Thyroid gland (tissue), 4 donors: ENCODE data around the gene NRSN2. TPM values are rescaled to one million over a fixed set of nuclear protein-coding genes. Genes with fewer than 3 reads are reported as not detected.

Source experiments
- DNase-seq, 2 donors: peaks; one replicate each; pipeline ENCODE4 v3.0.0-alpha.2; 2019
- H3K27ac ChIP-seq, 3 donors: fragments of 200-600 bp; sonication (generic); 1 replicate in 2 of 3; 2 replicates in 1 of 3; pipeline ENCODE4 v1.5.1; 2016 to 2019; ENCODE audit warnings: mild to moderate bottlenecking in 1 of 3, moderate library complexity in 1 of 3
- H3K27me3 ChIP-seq: fragments of 200-600 bp; sonication (generic); one replicate; pipeline ENCODE4 v1.5.1; 2019
- H3K36me3 ChIP-seq, 2 donors: fragments of 200-600 bp; sonication (generic); one replicate each; pipeline ENCODE4 v1.5.1; 2016 to 2019
- H3K4me1 ChIP-seq, 2 donors: fragments of 200-600 bp; sonication (generic); one replicate each; pipeline ENCODE4 v1.5.1; 2017 to 2019
- H3K4me3 ChIP-seq, 3 donors: fragments of 200-600 bp; sonication (generic); replicated peaks in 1 of 3; 1 replicate in 2 of 3; 2 replicates in 1 of 3; pipeline ENCODE4 v1.5.1; 2016; ENCODE audit warnings: mild to moderate bottlenecking in 1 of 3
- H3K9me3 ChIP-seq: fragments of 200-600 bp; sonication (generic); one replicate; pipeline ENCODE4 v1.5.1; 2017
- POLR2A ChIP-seq, 2 donors: fragments of 450-650 bp; IDR thresholded peaks; one replicate each; pipeline ENCODE4 v1.6.1; 2017; ENCODE audit warnings: antibody characterized with exemption in 2 of 2, mild to moderate bottlenecking in 2 of 2, moderate library complexity in 1 of 2
- WGBS, 2 donors: methylation state at CpG; one replicate each; pipeline ENCODE4 v1.1.5; 2017; 5-methylcytosine and 5-hydroxymethylcytosine counted together
- intact Hi-C: fragments of 100-400 bp; cut with DNase I; formaldehyde crosslinking; loops from one replicate; pipeline ENCODE4 v1.15.1; 2023
- total RNA-seq, 4 donors: library from RNA; depleted of rRNA; stranded (reverse); fragments of >200 nt; gene quantifications; one replicate each; pipeline ENCODE4 v1.2.3, GENCODE V29; 2016
- TF ChIP-seq, protein P1 (sequence below), 6 experiments: fragments of 200-600 bp in 3 of 6; fragments of 450-650 bp in 3 of 6; sonication (generic) in 3 of 6; IDR thresholded peaks; one replicate each; pipeline ENCODE4 v1.5.1; 2016 to 2019; ENCODE audit warnings: antibody characterized with exemption in 6 of 6, mild to moderate bottlenecking in 2 of 6, inconsistent platforms in 1 of 6, moderate library complexity in 1 of 6

Gene NRSN2
- total RNA-seq, 4 donors from 2014 or later: 29.8 to 56.7 (median 42.4) TPM

DNA sequence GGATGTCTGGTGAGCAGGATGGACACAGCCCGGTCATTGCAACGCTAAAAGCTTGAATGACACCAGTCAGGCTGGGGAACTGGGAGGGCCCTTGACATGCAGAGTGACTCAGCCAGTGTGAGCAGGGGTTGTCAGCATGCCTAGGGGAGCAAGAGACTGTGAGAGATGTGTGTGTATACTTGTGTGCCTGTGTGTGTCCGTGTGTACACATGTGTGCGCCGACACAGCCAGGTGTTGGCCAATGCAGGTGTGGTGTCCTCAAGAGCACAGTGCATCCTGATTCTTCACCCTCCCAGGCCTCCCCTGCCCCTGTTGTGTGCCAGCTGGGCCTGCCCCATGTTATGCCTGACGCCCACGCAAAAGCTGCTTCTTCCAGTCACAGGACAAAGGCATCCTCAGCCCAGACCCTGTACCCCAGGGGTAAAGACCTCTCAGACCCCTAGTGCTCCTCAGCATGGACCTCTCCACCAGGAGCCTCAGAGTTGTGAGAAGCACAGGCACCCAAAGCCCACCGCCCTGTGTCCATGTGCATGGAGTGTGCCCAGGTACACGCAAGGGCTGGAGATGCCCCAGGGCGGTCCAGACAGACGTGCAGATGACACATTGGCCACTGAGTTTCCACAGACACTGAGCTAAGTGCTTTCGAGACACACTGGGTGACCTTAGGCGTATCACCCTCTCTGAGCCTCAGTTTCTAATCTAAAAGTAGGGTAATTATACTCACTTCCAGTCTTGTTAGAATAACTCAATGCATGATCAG lies 16.6 kb downstream of the NRSN2 start:
- no peak for DNase-seq
- Histone ChIP-seq H3K4me1 (peaks cover 17 to 28% of the 10 kb centered on the region in 2 donors), H3K27me3 (no peaks in the 10 kb centered on the region), H3K9me3 (no peaks in the 10 kb centered on the region), H3K36me3 (no peaks in the 10 kb centered on the region), H3K4me3 (no peak overlapping the region), H3K27ac (no peak overlapping the region)
- intact Hi-C loops: loop anchor here (10.0 kb wide), 1 partner anchor 371 kb away; no protein-coding TSS in a partner anchor
- 86 to 88% methylated on average over 13 of the region's 13 CpGs for WGBS, 2 donors
- TF ChIP-seq POLR2A (IDR thresholded peaks at IDR 0.05): no peak
- TF ChIP-seq, protein P1, sequence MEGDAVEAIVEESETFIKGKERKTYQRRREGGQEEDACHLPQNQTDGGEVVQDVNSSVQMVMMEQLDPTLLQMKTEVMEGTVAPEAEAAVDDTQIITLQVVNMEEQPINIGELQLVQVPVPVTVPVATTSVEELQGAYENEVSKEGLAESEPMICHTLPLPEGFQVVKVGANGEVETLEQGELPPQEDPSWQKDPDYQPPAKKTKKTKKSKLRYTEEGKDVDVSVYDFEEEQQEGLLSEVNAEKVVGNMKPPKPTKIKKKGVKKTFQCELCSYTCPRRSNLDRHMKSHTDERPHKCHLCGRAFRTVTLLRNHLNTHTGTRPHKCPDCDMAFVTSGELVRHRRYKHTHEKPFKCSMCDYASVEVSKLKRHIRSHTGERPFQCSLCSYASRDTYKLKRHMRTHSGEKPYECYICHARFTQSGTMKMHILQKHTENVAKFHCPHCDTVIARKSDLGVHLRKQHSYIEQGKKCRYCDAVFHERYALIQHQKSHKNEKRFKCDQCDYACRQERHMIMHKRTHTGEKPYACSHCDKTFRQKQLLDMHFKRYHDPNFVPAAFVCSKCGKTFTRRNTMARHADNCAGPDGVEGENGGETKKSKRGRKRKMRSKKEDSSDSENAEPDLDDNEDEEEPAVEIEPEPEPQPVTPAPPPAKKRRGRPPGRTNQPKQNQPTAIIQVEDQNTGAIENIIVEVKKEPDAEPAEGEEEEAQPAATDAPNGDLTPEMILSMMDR (IDR thresholded peaks at IDR 0.05): no peak

DNA sequence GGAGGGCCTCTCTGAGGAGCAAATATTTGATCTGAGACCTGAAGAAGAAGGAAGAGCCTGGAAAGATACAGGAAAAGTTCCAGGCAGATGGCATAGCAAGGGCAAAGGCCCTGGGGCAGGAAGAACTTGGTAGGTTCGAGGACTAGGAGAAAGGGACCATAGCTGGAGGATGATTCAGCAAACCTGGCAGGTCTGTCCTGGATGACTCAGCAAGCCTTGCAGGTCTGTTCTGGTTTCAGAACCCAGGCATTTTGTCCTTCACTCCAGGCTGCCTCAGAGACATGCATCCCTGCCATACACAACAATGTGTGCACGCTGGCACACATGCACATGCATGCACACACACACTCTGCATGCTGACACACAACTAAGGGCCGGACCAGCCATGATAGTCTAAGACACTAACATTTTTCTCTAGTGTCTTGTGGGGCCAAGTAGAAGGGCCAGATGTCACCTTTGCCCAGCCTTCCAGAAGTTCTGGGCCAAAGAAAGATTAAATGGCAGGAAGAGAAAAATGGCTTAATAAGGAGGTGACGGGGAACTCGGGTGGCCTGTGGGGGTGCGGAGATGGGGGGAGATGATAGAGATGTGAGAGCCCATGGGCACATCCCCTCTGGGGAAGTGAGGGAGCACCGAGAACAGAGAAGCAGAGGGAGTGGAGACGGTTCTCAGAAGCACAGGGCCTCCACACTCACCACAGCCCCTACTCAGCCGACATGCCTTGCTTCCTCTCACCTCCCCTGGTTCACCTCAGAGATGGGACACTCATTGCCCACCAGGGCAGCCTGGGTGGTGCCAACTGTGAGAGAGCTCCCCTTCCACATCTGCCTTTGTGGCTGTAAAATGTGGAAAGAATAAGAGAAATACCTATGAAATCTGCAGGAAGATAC lies 18.2 kb downstream of the NRSN2 start:
- Histone ChIP-seq H3K4me1 (peaks cover 15 to 22% of the 10 kb centered on the region in 2 donors), H3K27ac (peak overlapping the region; percentile 30 to 76 (median 76)), H3K27me3 (no peaks in the 10 kb centered on the region), H3K4me3 (no peak overlapping the region), H3K9me3 (no peaks in the 10 kb centered on the region), H3K36me3 (no peaks in the 10 kb centered on the region)
- intact Hi-C loops: loop anchor here (10.0 kb wide), 1 partner anchor 370 kb away; no protein-coding TSS in a partner anchor
- WGBS, 2 donors: 88 to 89% methylated on average over 8 to 9 of the region's 9 CpGs
- peak in 1 of 2 donors; percentile 40 for DNase-seq
- TF ChIP-seq, protein P1 (IDR thresholded peaks at IDR 0.05): no peak
- TF ChIP-seq POLR2A (IDR thresholded peaks at IDR 0.05): no peak

DNA sequence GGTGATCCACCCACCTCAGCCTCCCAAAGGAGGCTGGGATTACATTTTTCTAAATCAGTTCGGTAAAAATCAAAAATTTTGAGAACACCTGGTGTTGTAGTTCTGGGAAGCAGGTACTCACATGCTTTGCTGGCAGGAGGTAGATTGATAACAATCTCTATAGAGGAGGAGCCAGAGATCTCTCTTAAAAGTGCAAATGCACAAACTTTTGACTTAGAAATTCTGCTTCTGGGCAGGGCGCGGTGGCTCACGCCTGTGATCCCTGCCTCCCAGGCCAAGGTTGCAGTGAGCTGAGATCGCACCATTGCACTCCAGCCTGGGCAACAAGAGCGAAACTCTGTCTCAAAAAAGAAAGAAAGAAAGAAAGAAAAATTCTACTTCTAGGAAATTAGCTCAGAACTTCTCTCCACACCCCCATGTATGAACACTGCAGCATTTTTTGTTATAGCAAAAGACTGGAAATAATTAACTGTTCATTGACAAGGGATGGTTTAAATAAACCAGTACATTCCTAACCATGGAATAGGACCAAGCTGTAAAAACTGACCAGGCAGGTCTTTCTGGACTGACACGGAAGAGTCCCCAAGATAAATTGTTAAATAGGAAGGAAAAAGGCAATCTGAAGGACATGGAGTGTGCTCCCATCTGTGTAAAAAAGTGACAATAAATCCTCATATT lies 19.3 kb downstream of the NRSN2 start:
- H3K36me3 ChIP-seq: no peaks in the 10 kb centered on the region
- peak; percentile 65 for DNase-seq
- 23 to 30% methylated on average over 7 of the region's 7 CpGs for WGBS, 2 donors
- H3K27ac ChIP-seq: peak overlapping the region; percentile 30 to 76 (median 76)
- peaks cover 23 to 32% of the 10 kb centered on the region in 2 donors for H3K4me1 ChIP-seq
- H3K27me3 ChIP-seq: no peaks in the 10 kb centered on the region
- TF ChIP-seq, protein P1 (IDR thresholded peaks at IDR 0.05): no peak
- TF ChIP-seq POLR2A (IDR thresholded peaks at IDR 0.05): peak in 1 of 2 donors; percentile 37
- intact Hi-C loops: loop anchor here (10.0 kb wide), 1 partner anchor 369 kb away; no protein-coding TSS in a partner anchor
- H3K9me3 ChIP-seq: no peaks in the 10 kb centered on the region
- H3K4me3 ChIP-seq: no peak overlapping the region

DNA sequence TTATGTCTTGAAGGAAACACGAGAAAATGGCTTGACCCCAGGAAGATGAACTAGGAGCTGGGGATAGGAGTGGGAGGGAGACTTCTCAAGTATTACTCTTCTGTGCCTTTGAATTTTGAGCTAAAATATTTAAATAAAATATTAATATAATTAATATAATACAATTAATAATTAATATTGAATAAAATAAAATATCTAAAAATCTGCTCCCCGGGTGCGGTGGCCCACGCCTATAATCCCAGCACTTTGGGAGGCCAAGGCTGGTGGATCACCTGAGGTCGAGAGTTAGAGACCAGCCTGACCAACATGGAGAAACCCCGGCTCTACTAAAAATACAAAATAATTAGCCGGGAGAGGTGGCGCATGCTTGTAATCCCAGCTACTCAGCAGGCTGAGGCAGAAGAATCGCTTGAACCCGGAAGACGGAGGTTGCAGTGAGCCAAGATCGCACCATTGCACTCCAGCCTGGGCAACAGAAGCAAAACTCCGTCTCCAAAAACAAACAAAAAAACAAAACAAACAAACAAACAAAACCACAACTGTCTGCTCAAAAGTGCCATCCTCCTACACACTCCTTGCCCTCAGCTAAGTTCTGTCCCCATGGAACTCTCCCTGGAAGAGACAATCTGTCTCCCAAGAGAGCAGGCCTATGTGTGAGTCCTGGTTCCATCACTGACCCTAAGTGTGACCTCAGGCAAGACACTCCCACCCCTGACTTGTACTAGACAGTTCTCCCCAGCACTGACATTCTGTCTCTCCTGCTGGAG lies 20.0 kb downstream of the NRSN2 start:
- no peak for DNase-seq
- Histone ChIP-seq H3K27me3 (no peaks in the 10 kb centered on the region), H3K4me3 (no peak overlapping the region), H3K27ac (peak overlapping the region; percentile 30 to 76 (median 76)), H3K4me1 (peaks cover 27 to 35% of the 10 kb centered on the region in 2 donors), H3K36me3 (no peaks in the 10 kb centered on the region), H3K9me3 (no peaks in the 10 kb centered on the region)
- WGBS, 2 donors: 76 to 77% methylated on average over 13 of the region's 13 CpGs
- intact Hi-C loops: loop anchor here (10.0 kb wide), 1 partner anchor 368 kb away; no protein-coding TSS in a partner anchor
- TF ChIP-seq POLR2A (IDR thresholded peaks at IDR 0.05): no peak
- TF ChIP-seq, protein P1 (IDR thresholded peaks at IDR 0.05): no peak
